H1 (cell line): ENCODE results near the gene CACNB2. TPM values are rescaled to one million over a fixed set of nuclear protein-coding genes. Genes with fewer than 3 reads are reported as not detected.

Source experiments
- CHD2 ChIP-seq: IDR thresholded peaks from 2 replicates; pipeline ENCODE4 v1.6.1; 2012; ENCODE audit warnings: low read length, improper control_type of control experiment
- CTBP2 ChIP-seq: IDR thresholded peaks from 2 replicates; pipeline ENCODE4 v1.7.0; 2011; ENCODE audit warnings: borderline replicate concordance, mild to moderate bottlenecking, moderate library complexity, mixed read lengths, low read length; ENCODE audit not compliant: insufficient read depth, insufficient read length
- EP300 ChIP-seq, 2 experiments: IDR thresholded peaks; 1 replicate in 1 of 2; 2 replicates in 1 of 2; pipeline ENCODE4 v1.6.1; 2011 to 2012; ENCODE audit warnings: low read depth in 2 of 2, low read length in 2 of 2, mild to moderate bottlenecking in 2 of 2, borderline replicate concordance in 1 of 2, inconsistent platforms in 1 of 2, moderate library complexity in 1 of 2
- SP2 ChIP-seq: IDR thresholded peaks from 2 replicates; pipeline ENCODE4 v1.6.1; 2012; ENCODE audit warnings: mild to moderate bottlenecking, low read length, inconsistent platforms
- SUZ12 ChIP-seq: fragments of 200-600 bp; sonication (generic); IDR thresholded peaks from 2 replicates; pipeline ENCODE4 v1.6.1; 2012; ENCODE audit warnings: mild to moderate bottlenecking, inconsistent platforms, low read length, moderate library complexity, mixed read lengths
- polyA plus RNA-seq, 7 experiments: library from polyadenylated mRNA; depleted of rRNA in 3 of 7; stranded (reverse) in 5 of 7; unstranded in 2 of 7; fragments of >200 nt in 5 of 7; fragments of 200-250 nt in 2 of 7; gene quantifications; 1 replicate in 5 of 7; 2 replicates in 1 of 7; 4 replicates in 1 of 7; pipeline versions ENCODE4 v1.2.1 to v1.2.3, GENCODE V29; 2011 to 2013; ENCODE audit warnings: missing spikeins in 2 of 7, mixed read lengths in 2 of 7
- total RNA-seq: library from RNA; stranded (reverse); fragmentation: NEBNext Ultra II Directional; extraction: Animal tissue kit (Norgen Biotek cat#: 25700); gene quantifications from 2 replicates; pipeline ENCODE4 v1.2.1, GENCODE V29; 2021
- TF ChIP-seq, protein P1 (sequence below): fragments of 300-600 bp; sonication (generic); IDR thresholded peaks from 2 replicates; pipeline ENCODE4 v1.7.1; 2012; ENCODE audit warnings: low read length, moderate library complexity, mild to moderate bottlenecking, inconsistent platforms; ENCODE audit not compliant: insufficient replicate concordance
- TF ChIP-seq, protein P2 (sequence below): IDR thresholded peaks from 2 replicates; pipeline ENCODE4 v1.6.1; 2011; ENCODE audit warnings: low read length, improper control_type of control experiment
- TF ChIP-seq, protein P3 (sequence below): IDR thresholded peaks from 2 replicates; pipeline ENCODE4 v1.6.1; 2012; ENCODE audit warnings: low read length, inconsistent platforms

Gene CACNB2
- total and polyA plus RNA-seq, 2 of the 8 experiments (the other 6 are each of a cell fraction or from before 2014, with no cell fraction given): 2.4 to 3.2 TPM

DNA sequence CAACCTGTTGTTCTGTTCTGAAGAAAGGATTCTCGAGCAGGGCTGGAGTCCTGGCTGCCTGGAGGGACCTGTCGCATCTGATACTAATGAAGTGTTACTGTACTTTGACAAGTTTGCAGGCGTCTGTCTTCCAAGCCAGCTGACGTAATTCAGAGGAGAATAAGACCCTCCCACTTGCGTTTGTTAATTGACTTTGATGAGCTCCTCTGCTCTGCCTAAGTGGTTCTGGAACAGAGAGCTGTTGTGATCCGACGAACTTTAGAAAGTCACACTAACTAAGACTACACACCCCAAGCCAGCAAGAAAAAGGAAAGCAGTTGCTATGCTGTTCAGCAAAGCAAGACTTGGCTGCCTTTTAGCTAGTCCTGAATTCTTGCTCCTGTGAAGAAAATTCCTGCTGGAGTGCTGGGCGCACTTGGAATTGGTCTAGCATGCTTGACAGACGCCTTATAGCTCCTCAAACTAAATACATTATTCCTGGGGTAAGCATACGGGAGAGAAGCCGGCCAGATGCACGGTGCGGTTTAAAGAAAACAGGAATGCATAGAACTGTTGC, 200.3 kb downstream of the CACNB2 start (continued):
- TF ChIP-seq, protein P1, sequence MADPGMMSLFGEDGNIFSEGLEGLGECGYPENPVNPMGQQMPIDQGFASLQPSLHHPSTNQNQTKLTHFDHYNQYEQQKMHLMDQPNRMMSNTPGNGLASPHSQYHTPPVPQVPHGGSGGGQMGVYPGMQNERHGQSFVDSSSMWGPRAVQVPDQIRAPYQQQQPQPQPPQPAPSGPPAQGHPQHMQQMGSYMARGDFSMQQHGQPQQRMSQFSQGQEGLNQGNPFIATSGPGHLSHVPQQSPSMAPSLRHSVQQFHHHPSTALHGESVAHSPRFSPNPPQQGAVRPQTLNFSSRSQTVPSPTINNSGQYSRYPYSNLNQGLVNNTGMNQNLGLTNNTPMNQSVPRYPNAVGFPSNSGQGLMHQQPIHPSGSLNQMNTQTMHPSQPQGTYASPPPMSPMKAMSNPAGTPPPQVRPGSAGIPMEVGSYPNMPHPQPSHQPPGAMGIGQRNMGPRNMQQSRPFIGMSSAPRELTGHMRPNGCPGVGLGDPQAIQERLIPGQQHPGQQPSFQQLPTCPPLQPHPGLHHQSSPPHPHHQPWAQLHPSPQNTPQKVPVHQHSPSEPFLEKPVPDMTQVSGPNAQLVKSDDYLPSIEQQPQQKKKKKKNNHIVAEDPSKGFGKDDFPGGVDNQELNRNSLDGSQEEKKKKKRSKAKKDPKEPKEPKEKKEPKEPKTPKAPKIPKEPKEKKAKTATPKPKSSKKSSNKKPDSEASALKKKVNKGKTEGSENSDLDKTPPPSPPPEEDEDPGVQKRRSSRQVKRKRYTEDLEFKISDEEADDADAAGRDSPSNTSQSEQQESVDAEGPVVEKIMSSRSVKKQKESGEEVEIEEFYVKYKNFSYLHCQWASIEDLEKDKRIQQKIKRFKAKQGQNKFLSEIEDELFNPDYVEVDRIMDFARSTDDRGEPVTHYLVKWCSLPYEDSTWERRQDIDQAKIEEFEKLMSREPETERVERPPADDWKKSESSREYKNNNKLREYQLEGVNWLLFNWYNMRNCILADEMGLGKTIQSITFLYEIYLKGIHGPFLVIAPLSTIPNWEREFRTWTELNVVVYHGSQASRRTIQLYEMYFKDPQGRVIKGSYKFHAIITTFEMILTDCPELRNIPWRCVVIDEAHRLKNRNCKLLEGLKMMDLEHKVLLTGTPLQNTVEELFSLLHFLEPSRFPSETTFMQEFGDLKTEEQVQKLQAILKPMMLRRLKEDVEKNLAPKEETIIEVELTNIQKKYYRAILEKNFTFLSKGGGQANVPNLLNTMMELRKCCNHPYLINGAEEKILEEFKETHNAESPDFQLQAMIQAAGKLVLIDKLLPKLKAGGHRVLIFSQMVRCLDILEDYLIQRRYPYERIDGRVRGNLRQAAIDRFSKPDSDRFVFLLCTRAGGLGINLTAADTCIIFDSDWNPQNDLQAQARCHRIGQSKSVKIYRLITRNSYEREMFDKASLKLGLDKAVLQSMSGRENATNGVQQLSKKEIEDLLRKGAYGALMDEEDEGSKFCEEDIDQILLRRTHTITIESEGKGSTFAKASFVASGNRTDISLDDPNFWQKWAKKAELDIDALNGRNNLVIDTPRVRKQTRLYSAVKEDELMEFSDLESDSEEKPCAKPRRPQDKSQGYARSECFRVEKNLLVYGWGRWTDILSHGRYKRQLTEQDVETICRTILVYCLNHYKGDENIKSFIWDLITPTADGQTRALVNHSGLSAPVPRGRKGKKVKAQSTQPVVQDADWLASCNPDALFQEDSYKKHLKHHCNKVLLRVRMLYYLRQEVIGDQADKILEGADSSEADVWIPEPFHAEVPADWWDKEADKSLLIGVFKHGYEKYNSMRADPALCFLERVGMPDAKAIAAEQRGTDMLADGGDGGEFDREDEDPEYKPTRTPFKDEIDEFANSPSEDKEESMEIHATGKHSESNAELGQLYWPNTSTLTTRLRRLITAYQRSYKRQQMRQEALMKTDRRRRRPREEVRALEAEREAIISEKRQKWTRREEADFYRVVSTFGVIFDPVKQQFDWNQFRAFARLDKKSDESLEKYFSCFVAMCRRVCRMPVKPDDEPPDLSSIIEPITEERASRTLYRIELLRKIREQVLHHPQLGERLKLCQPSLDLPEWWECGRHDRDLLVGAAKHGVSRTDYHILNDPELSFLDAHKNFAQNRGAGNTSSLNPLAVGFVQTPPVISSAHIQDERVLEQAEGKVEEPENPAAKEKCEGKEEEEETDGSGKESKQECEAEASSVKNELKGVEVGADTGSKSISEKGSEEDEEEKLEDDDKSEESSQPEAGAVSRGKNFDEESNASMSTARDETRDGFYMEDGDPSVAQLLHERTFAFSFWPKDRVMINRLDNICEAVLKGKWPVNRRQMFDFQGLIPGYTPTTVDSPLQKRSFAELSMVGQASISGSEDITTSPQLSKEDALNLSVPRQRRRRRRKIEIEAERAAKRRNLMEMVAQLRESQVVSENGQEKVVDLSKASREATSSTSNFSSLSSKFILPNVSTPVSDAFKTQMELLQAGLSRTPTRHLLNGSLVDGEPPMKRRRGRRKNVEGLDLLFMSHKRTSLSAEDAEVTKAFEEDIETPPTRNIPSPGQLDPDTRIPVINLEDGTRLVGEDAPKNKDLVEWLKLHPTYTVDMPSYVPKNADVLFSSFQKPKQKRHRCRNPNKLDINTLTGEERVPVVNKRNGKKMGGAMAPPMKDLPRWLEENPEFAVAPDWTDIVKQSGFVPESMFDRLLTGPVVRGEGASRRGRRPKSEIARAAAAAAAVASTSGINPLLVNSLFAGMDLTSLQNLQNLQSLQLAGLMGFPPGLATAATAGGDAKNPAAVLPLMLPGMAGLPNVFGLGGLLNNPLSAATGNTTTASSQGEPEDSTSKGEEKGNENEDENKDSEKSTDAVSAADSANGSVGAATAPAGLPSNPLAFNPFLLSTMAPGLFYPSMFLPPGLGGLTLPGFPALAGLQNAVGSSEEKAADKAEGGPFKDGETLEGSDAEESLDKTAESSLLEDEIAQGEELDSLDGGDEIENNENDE: no peak
- no peak for TF ChIP-seq SUZ12
- TF ChIP-seq CHD2: no peak
- TF ChIP-seq EP300 (IDR thresholded peaks at IDR 0.05; ENCODE audit: borderline replicate concordance in 1 of 2, low read depth in 2 of 2, low read length in 2 of 2): no peak
- TF ChIP-seq, protein P2, sequence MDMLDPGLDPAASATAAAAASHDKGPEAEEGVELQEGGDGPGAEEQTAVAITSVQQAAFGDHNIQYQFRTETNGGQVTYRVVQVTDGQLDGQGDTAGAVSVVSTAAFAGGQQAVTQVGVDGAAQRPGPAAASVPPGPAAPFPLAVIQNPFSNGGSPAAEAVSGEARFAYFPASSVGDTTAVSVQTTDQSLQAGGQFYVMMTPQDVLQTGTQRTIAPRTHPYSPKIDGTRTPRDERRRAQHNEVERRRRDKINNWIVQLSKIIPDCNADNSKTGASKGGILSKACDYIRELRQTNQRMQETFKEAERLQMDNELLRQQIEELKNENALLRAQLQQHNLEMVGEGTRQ: no peak
- TF ChIP-seq, protein P3, sequence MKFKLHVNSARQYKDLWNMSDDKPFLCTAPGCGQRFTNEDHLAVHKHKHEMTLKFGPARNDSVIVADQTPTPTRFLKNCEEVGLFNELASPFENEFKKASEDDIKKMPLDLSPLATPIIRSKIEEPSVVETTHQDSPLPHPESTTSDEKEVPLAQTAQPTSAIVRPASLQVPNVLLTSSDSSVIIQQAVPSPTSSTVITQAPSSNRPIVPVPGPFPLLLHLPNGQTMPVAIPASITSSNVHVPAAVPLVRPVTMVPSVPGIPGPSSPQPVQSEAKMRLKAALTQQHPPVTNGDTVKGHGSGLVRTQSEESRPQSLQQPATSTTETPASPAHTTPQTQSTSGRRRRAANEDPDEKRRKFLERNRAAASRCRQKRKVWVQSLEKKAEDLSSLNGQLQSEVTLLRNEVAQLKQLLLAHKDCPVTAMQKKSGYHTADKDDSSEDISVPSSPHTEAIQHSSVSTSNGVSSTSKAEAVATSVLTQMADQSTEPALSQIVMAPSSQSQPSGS: no peak
- no peak for TF ChIP-seq SP2
- TF ChIP-seq CTBP2: no peak
